HS-5 (cell line): ENCODE data around the gene KISS1R.

ENCODE experiments used
- DNase-seq: peaks from one replicate; pipeline ENCODE4 v3.0.0-alpha.2; 2012; ENCODE audit warnings: low read depth

Gene KISS1R

GRCh38 chr19:938233-938923 is 21.2 kb downstream of the KISS1R start:
- DNase-seq = no peak

- no peak for DNase-seq
These were observed 22.3 kb downstream of the KISS1R start for GRCh38 chr19:939439-939838.

- no peak for DNase-seq
These were observed 22.8 kb downstream of the KISS1R start for GRCh38 chr19:939922-940321.

GRCh38 chr19:940591-941291 is 23.6 kb downstream of the KISS1R start:
- no peak for DNase-seq

- no peak for DNase-seq
These were observed 24.4 kb downstream of the KISS1R start for GRCh38 chr19:941292-942132.

- no peak for DNase-seq
These were observed 25.1 kb downstream of the KISS1R start for GRCh38 chr19:942133-942645.

- DNase-seq = no peak
These were observed 26.5 kb downstream of the KISS1R start for GRCh38 chr19:943551-944170.

- no peak for DNase-seq
These were observed 27.0 kb downstream of the KISS1R start for GRCh38 chr19:944171-944567.

GRCh38 chr19:944663-945241 is 27.6 kb downstream of the KISS1R start:
- no peak for DNase-seq

- DNase-seq = no peak
These were observed 28.5 kb downstream of the KISS1R start for GRCh38 chr19:945401-946252.

GRCh38 chr19:947090-947706 is 30.1 kb downstream of the KISS1R start:
- DNase-seq = no peak

- DNase-seq = no peak
These were observed 30.8 kb downstream of the KISS1R start for GRCh38 chr19:947707-948539.

GRCh38 chr19:948842-949496 is 31.8 kb downstream of the KISS1R start:
- no peak for DNase-seq

GRCh38 chr19:950352-951066 is 33.4 kb downstream of the KISS1R start:
- no peak for DNase-seq

- DNase-seq = no peak
These were observed 35.0 kb downstream of the KISS1R start for GRCh38 chr19:952049-952679.

GRCh38 chr19:952680-953444 is 35.7 kb downstream of the KISS1R start:
- no peak for DNase-seq
